ENCODE data around the gene CPT2. TPM values are rescaled to one million over a fixed set of nuclear protein-coding genes. Genes with fewer than 3 reads are reported as not detected.

CPT2 gene
- total and polyA plus RNA-seq, 9 of the 15 experiments (the other 6 are each of a cell fraction or from before 2014, with no cell fraction given), result 7.6 to 25.1 (median 16.8) TPM

DNA sequence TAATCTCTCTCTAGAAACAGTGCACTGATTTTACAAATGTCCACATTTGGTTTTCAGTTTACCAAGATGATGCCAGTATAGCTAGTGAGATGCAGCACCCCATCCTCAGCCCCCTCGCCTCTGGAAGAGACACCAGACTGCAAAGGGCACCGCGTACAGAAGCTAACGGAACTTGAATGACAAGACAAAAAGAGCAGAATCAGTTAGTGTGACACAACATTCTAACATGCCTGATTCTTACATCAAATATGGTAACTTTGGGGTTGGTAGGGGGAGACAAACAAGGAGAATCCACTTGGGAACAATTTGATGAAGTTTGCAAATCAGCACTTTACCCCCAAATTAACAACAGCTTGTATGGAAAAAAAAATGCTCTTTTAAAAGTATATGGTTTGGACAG, 45.8 kb downstream of the CPT2 start:
- Histone ChIP-seq H2AFZ (ENCODE audit: low read depth, low read length) (no peak overlapping the region), H4K20me1 (replicated peaks; ENCODE audit: control insufficient read depth, insufficient read depth, low read length) (0 out of 2 replicates have a peak, but pooled peaks cover 4% of the 10 kb centered on the region), H3K4me1 (replicated peaks in 1 of 2; ENCODE audit: control insufficient read depth in 2 of 2, insufficient read depth in 2 of 2, low read length in 2 of 2) (peaks cover 4 to 9% of the 10 kb centered on the region in 2 experiments; a peak in 3 of 5 replicates), H3K9me3 (replicated peaks; ENCODE audit: control insufficient read depth, insufficient read depth, low read depth, low read length) (no peaks in the 10 kb centered on the region; the same call in 1 of the 2 replicates), H3K79me2 (ENCODE audit: control insufficient read depth, insufficient read depth, low read length) (peaks cover 10% of the 10 kb centered on the region), H3K9me1 (ENCODE audit: control insufficient read depth, insufficient read depth, low read length) (no peaks in the 10 kb centered on the region), H3K36me3 (ENCODE audit: control insufficient read depth, insufficient read depth, low read length) (peaks cover 20% of the 10 kb centered on the region; the same call in 2 of the 3 replicates), H3K4me3 (no peak overlapping the region), H3K4me2 (ENCODE audit: insufficient read depth, low read length) (no peak overlapping the region), H3K27me3 (ENCODE audit: control insufficient read depth in 2 of 2, insufficient read depth in 2 of 2, low read length in 2 of 2) (no peaks in the 10 kb centered on the region), H3K27ac (ENCODE audit: extremely low read depth, low read depth, low read length) (no peak overlapping the region), H3K9ac (ENCODE audit: insufficient read depth in 1 of 2, low read depth in 2 of 2, low read length in 2 of 2) (no peak overlapping the region)
- BruUV-seq (replicated peaks), result no TSS peak
- FAIRE-seq (no peak), ATAC-seq (no peak), DNase-seq (ENCODE audit: extremely low read depth in 1 of 4, low spot score in 3 of 4) (no peak)
- 13% methylated on average over 4 of the region's 4 CpGs for WGBS (ENCODE audit: insufficient coverage, low coverage, missing lambda C conversion rate)
- ChIA-PET POLR2A (interaction anchor here (1.3 to 1.6 kb wide), 2 partner anchors 12 to 16 kb away, joined by 6 to 8 read pairs; no protein-coding TSS in a partner anchor), CTCF (ENCODE audit: low intra/inter-chr PET ratio) (no interaction called here)
- intact Hi-C loops (cut with micrococcal nuclease) (no loop called here), in situ Hi-C loops (cut with MboI) (no loop called here)
- TF ChIP-seq IFI16 (CRISPR knock-in tag; IDR thresholded peaks at IDR 0.05) (no peak), NFE2 (IDR thresholded peaks at IDR 0.05; ENCODE audit: low read depth) (peak; percentile 71), ZNF316 (IDR thresholded peaks at IDR 0.05) (peak; percentile 70), ZNF184 (CRISPR knock-in tag; IDR thresholded peaks at IDR 0.05) (no peak)
- TF ChIP-seq, protein P1, sequence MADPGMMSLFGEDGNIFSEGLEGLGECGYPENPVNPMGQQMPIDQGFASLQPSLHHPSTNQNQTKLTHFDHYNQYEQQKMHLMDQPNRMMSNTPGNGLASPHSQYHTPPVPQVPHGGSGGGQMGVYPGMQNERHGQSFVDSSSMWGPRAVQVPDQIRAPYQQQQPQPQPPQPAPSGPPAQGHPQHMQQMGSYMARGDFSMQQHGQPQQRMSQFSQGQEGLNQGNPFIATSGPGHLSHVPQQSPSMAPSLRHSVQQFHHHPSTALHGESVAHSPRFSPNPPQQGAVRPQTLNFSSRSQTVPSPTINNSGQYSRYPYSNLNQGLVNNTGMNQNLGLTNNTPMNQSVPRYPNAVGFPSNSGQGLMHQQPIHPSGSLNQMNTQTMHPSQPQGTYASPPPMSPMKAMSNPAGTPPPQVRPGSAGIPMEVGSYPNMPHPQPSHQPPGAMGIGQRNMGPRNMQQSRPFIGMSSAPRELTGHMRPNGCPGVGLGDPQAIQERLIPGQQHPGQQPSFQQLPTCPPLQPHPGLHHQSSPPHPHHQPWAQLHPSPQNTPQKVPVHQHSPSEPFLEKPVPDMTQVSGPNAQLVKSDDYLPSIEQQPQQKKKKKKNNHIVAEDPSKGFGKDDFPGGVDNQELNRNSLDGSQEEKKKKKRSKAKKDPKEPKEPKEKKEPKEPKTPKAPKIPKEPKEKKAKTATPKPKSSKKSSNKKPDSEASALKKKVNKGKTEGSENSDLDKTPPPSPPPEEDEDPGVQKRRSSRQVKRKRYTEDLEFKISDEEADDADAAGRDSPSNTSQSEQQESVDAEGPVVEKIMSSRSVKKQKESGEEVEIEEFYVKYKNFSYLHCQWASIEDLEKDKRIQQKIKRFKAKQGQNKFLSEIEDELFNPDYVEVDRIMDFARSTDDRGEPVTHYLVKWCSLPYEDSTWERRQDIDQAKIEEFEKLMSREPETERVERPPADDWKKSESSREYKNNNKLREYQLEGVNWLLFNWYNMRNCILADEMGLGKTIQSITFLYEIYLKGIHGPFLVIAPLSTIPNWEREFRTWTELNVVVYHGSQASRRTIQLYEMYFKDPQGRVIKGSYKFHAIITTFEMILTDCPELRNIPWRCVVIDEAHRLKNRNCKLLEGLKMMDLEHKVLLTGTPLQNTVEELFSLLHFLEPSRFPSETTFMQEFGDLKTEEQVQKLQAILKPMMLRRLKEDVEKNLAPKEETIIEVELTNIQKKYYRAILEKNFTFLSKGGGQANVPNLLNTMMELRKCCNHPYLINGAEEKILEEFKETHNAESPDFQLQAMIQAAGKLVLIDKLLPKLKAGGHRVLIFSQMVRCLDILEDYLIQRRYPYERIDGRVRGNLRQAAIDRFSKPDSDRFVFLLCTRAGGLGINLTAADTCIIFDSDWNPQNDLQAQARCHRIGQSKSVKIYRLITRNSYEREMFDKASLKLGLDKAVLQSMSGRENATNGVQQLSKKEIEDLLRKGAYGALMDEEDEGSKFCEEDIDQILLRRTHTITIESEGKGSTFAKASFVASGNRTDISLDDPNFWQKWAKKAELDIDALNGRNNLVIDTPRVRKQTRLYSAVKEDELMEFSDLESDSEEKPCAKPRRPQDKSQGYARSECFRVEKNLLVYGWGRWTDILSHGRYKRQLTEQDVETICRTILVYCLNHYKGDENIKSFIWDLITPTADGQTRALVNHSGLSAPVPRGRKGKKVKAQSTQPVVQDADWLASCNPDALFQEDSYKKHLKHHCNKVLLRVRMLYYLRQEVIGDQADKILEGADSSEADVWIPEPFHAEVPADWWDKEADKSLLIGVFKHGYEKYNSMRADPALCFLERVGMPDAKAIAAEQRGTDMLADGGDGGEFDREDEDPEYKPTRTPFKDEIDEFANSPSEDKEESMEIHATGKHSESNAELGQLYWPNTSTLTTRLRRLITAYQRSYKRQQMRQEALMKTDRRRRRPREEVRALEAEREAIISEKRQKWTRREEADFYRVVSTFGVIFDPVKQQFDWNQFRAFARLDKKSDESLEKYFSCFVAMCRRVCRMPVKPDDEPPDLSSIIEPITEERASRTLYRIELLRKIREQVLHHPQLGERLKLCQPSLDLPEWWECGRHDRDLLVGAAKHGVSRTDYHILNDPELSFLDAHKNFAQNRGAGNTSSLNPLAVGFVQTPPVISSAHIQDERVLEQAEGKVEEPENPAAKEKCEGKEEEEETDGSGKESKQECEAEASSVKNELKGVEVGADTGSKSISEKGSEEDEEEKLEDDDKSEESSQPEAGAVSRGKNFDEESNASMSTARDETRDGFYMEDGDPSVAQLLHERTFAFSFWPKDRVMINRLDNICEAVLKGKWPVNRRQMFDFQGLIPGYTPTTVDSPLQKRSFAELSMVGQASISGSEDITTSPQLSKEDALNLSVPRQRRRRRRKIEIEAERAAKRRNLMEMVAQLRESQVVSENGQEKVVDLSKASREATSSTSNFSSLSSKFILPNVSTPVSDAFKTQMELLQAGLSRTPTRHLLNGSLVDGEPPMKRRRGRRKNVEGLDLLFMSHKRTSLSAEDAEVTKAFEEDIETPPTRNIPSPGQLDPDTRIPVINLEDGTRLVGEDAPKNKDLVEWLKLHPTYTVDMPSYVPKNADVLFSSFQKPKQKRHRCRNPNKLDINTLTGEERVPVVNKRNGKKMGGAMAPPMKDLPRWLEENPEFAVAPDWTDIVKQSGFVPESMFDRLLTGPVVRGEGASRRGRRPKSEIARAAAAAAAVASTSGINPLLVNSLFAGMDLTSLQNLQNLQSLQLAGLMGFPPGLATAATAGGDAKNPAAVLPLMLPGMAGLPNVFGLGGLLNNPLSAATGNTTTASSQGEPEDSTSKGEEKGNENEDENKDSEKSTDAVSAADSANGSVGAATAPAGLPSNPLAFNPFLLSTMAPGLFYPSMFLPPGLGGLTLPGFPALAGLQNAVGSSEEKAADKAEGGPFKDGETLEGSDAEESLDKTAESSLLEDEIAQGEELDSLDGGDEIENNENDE (IDR thresholded peaks at IDR 0.05; ENCODE audit: low read depth, low read length), result peak; percentile 86
- TF ChIP-seq, protein P2, sequence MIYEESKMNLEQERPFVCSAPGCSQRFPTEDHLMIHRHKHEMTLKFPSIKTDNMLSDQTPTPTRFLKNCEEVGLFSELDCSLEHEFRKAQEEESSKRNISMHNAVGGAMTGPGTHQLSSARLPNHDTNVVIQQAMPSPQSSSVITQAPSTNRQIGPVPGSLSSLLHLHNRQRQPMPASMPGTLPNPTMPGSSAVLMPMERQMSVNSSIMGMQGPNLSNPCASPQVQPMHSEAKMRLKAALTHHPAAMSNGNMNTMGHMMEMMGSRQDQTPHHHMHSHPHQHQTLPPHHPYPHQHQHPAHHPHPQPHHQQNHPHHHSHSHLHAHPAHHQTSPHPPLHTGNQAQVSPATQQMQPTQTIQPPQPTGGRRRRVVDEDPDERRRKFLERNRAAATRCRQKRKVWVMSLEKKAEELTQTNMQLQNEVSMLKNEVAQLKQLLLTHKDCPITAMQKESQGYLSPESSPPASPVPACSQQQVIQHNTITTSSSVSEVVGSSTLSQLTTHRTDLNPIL (CRISPR knock-in tag; IDR thresholded peaks at IDR 0.05), result no peak
